Loucy (cell line): ENCODE data around the gene NECTIN1.

ENCODE experiments used
- H2AFZ ChIP-seq: fragments of 200-600 bp; sonication (generic); 2 replicates; pipeline ENCODE4 v1.6.0; 2016; ENCODE audit warnings: antibody characterized with exemption, mild to moderate bottlenecking, low read length, moderate library complexity
- H3F3A ChIP-seq: fragments of 200-600 bp; 2 replicates; pipeline ENCODE4 v1.6.0; 2016; ENCODE audit warnings: antibody characterized with exemption, low read depth, mild to moderate bottlenecking
- H3K27me3 ChIP-seq: fragments of 200-600 bp; sonication (generic); 2 replicates; pipeline ENCODE4 v1.6.1; 2014; ENCODE audit warnings: low read length, mild to moderate bottlenecking; ENCODE audit not compliant: insufficient read depth, poor library complexity, severe bottlenecking
- H3K36me3 ChIP-seq: fragments of 200-600 bp; sonication (generic); 2 replicates; pipeline ENCODE4 v1.6.1; 2016; ENCODE audit warnings: low read length; ENCODE audit not compliant: insufficient read depth
- H3K4me1 ChIP-seq: fragments of 200-600 bp; sonication (generic); 2 replicates; pipeline ENCODE4 v1.5.1; 2014; ENCODE audit warnings: low read length, mild to moderate bottlenecking; ENCODE audit not compliant: insufficient read depth, poor library complexity, severe bottlenecking
- H3K4me2 ChIP-seq: fragments of 200-600 bp; sonication (generic); 2 replicates; pipeline ENCODE4 v1.6.0; 2014; ENCODE audit warnings: antibody characterized with exemption, low read length, low read depth, mild to moderate bottlenecking; ENCODE audit not compliant: poor library complexity, severe bottlenecking
- H3K4me3 ChIP-seq: fragments of 200-600 bp; sonication (generic); 2 replicates; pipeline ENCODE4 v1.5.1; 2014; ENCODE audit warnings: low read length, mild to moderate bottlenecking, mixed read lengths; ENCODE audit not compliant: poor library complexity, severe bottlenecking
- H3K79me2 ChIP-seq: fragments of 200-600 bp; sonication (generic); 2 replicates; pipeline ENCODE4 v1.6.1; 2014; ENCODE audit warnings: low read length; ENCODE audit not compliant: insufficient read depth
- H3K9ac ChIP-seq: fragments of 200-600 bp; sonication (generic); 2 replicates; pipeline ENCODE4 v1.6.0; 2014; ENCODE audit warnings: mild to moderate bottlenecking, low read depth, low read length, moderate library complexity; ENCODE audit not compliant: poor library complexity, severe bottlenecking
- H3K9me2 ChIP-seq: fragments of 200-600 bp; sonication (generic); replicated peaks from 2 replicates; pipeline ENCODE4 v1.6.1; 2016; ENCODE audit warnings: low read depth, low read length, mixed read lengths
- H3K9me3 ChIP-seq: fragments of 200-600 bp; sonication (generic); 2 replicates; pipeline ENCODE4 v1.6.1; 2014; ENCODE audit warnings: mild to moderate bottlenecking, antibody characterized with exemption, low read length, low read depth; ENCODE audit not compliant: insufficient read depth
- H4K20me1 ChIP-seq: fragments of 200-600 bp; sonication (generic); 2 replicates; pipeline ENCODE4 v1.6.0; 2014; ENCODE audit warnings: antibody characterized with exemption, low read length, mild to moderate bottlenecking; ENCODE audit not compliant: insufficient read depth, poor library complexity, severe bottlenecking
- CTCF ChIP-seq: fragments of 200-600 bp; sonication (generic); conservative IDR thresholded peaks from 2 replicates; pipeline ENCODE4 v1.5.1; 2014; ENCODE audit warnings: mild to moderate bottlenecking, antibody characterized with exemption, low read length
- EZH2phosphoT487 ChIP-seq: fragments of 200-600 bp; IDR thresholded peaks from 2 replicates; pipeline ENCODE4 v1.6.1; 2018; ENCODE audit warnings: antibody characterized with exemption, mild to moderate bottlenecking, moderate library complexity, borderline replicate concordance

Gene NECTIN1

GRCh38 chr11:119591836-119592310 lies 137.1 kb downstream of the NECTIN1 start:
- H3K4me3 ChIP-seq: no peak overlapping the region
- H3K27me3 ChIP-seq: no peaks in the 10 kb centered on the region
- no peaks in the 10 kb centered on the region for H3K9me2 ChIP-seq
- H3K36me3 ChIP-seq: no peaks in the 10 kb centered on the region
- no peak overlapping the region for H2AFZ ChIP-seq
- H3K9me3 ChIP-seq: no peaks in the 10 kb centered on the region
- no peaks in the 10 kb centered on the region for H4K20me1 ChIP-seq
- no peak for TF ChIP-seq CTCF
- no peak overlapping the region for H3K9ac ChIP-seq
- H3K4me2 ChIP-seq: no peak overlapping the region
- no peaks in the 10 kb centered on the region for H3K79me2 ChIP-seq
- H3K4me1 ChIP-seq: no peaks in the 10 kb centered on the region
- no peaks in the 10 kb centered on the region for H3F3A ChIP-seq

GRCh38 chr11:119590651-119591351 lies 138.2 kb downstream of the NECTIN1 start:
- no peak for TF ChIP-seq CTCF
- TF ChIP-seq EZH2phosphoT487: no peak
- Histone ChIP-seq H3K4me2 (no peak overlapping the region), H2AFZ (no peak overlapping the region), H3K9ac (no peak overlapping the region), H3K4me1 (no peaks in the 10 kb centered on the region), H3K4me3 (no peak overlapping the region), H3K79me2 (no peaks in the 10 kb centered on the region), H3K27me3 (no peaks in the 10 kb centered on the region), H3K9me3 (no peaks in the 10 kb centered on the region), H3K36me3 (no peaks in the 10 kb centered on the region), H3F3A (no peaks in the 10 kb centered on the region), H3K9me2 (no peaks in the 10 kb centered on the region), H4K20me1 (no peaks in the 10 kb centered on the region)

GRCh38 chr11:119589001-119589400 lies 140.0 kb downstream of the NECTIN1 start:
- Histone ChIP-seq H4K20me1 (no peaks in the 10 kb centered on the region), H2AFZ (no peak overlapping the region), H3K9ac (no peak overlapping the region), H3K36me3 (no peaks in the 10 kb centered on the region), H3K9me2 (no peaks in the 10 kb centered on the region), H3K79me2 (no peaks in the 10 kb centered on the region), H3K4me1 (peaks cover 9% of the 10 kb centered on the region), H3F3A (no peaks in the 10 kb centered on the region), H3K9me3 (no peaks in the 10 kb centered on the region), H3K4me2 (no peak overlapping the region), H3K4me3 (no peak overlapping the region), H3K27me3 (no peaks in the 10 kb centered on the region)
- no peak for TF ChIP-seq CTCF
- TF ChIP-seq EZH2phosphoT487: no peak
